ENCODE data around the gene SYT9.
A peak's percentile ranks its signal among the peaks of the same experiment; 100 is the strongest.

Gene SYT9

DNA sequence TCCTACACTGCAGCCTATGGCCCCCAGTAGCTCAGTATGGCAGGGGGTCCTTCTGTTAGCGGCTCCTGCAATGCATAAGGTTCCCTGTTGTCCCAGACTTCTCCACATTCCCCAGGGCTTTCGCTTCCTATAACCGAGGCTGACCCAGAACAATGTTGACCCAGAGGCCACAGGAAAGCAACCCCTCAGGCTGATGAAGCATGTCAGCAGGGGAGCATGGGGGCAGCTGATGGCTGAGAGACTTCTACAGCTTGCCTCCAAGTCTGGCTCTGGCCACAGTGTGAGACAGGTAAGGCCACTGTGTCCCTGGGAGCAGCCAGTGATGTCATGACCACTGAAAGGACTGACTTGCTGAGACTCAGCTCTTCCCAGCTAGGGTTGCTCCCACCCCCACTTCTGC is 249.5 kb downstream of the SYT9 start:
- H3K27ac ChIP-seq (ENCODE audit: low read depth, low read length), result no peak overlapping the region

GRCh38 chr11:7501894-7502293 is 250.2 kb downstream of the SYT9 start:
- Histone ChIP-seq H3K4me1 (ENCODE audit: control insufficient read depth in 5 of 5, insufficient read depth in 5 of 5, low read length in 5 of 5) (peaks cover 0 to 7% (median 0%) of the 10 kb centered on the region in 5 donors), H3K9me3 (ENCODE audit: control insufficient read depth in 5 of 5, low read length in 5 of 5) (no peaks in the 10 kb centered on the region), H3K4me3 (ENCODE audit: low read depth in 1 of 5, low read length in 5 of 5) (no peak overlapping the region), H3K27ac (ENCODE audit: low read depth, low read length) (no peak overlapping the region), H3K27me3 (ENCODE audit: control insufficient read depth in 5 of 5, insufficient read depth in 4 of 5, low read length in 5 of 5) (no peaks in the 10 kb centered on the region), H3K9ac (ENCODE audit: low read length in 5 of 5) (no peak overlapping the region), H3K36me3 (ENCODE audit: control insufficient read depth in 5 of 5, insufficient read depth in 5 of 5, low read length in 5 of 5) (peaks cover 0 to 12% (median 4%) of the 10 kb centered on the region in 5 donors)

More for the DNA sequence above, 249.5 kb downstream of the SYT9 start:
- H3K27me3 ChIP-seq (ENCODE audit: control insufficient read depth in 5 of 5, insufficient read depth in 4 of 5, low read length in 5 of 5), result no peaks in the 10 kb centered on the region
- no peaks in the 10 kb centered on the region for H3K9me3 ChIP-seq (ENCODE audit: control insufficient read depth in 5 of 5, low read length in 5 of 5)
- peaks cover 0 to 12% (median 4%) of the 10 kb centered on the region in 5 donors for H3K36me3 ChIP-seq (ENCODE audit: control insufficient read depth in 5 of 5, insufficient read depth in 5 of 5, low read length in 5 of 5)
- H3K4me3 ChIP-seq (ENCODE audit: low read depth in 1 of 5, low read length in 5 of 5), result no peak overlapping the region
- H3K9ac ChIP-seq (ENCODE audit: low read length in 5 of 5), result no peak overlapping the region
- peaks cover 0 to 12% (median 0%) of the 10 kb centered on the region in 5 donors for H3K4me1 ChIP-seq (ENCODE audit: control insufficient read depth in 5 of 5, insufficient read depth in 5 of 5, low read length in 5 of 5)

- Histone ChIP-seq H3K27ac (ENCODE audit: low read depth, low read length) (no peak overlapping the region), H3K9ac (ENCODE audit: low read length in 5 of 5) (no peak overlapping the region)
Measured at GRCh38 chr11:7506243-7506642, 254.5 kb downstream of the SYT9 start.

GRCh38 chr11:7508087-7508486 is 256.4 kb downstream of the SYT9 start:
- Histone ChIP-seq H3K27me3 (ENCODE audit: control insufficient read depth in 5 of 5, insufficient read depth in 4 of 5, low read length in 5 of 5) (no peaks in the 10 kb centered on the region), H3K36me3 (ENCODE audit: control insufficient read depth in 5 of 5, insufficient read depth in 5 of 5, low read length in 5 of 5) (peaks cover 0 to 12% (median 4%) of the 10 kb centered on the region in 5 donors), H3K4me3 (ENCODE audit: low read depth in 1 of 5, low read length in 5 of 5) (no peak overlapping the region), H3K9me3 (ENCODE audit: control insufficient read depth in 5 of 5, low read length in 5 of 5) (no peaks in the 10 kb centered on the region), H3K4me1 (ENCODE audit: control insufficient read depth in 5 of 5, insufficient read depth in 5 of 5, low read length in 5 of 5) (peaks cover 8 to 22% (median 20%) of the 10 kb centered on the region in 5 donors), H3K27ac (ENCODE audit: low read depth, low read length) (no peak overlapping the region), H3K9ac (ENCODE audit: low read length in 5 of 5) (no peak overlapping the region)

More at GRCh38 chr11:7506243-7506642, 254.5 kb downstream of the SYT9 start:
- H3K4me3 ChIP-seq (ENCODE audit: low read depth in 1 of 5, low read length in 5 of 5), result no peak overlapping the region
- H3K27me3 ChIP-seq (ENCODE audit: control insufficient read depth in 5 of 5, insufficient read depth in 4 of 5, low read length in 5 of 5), result no peaks in the 10 kb centered on the region
- H3K4me1 ChIP-seq (ENCODE audit: control insufficient read depth in 5 of 5, insufficient read depth in 5 of 5, low read length in 5 of 5), result peaks cover 0 to 4% (median 2%) of the 10 kb centered on the region in 5 donors
- peaks cover 0 to 12% (median 4%) of the 10 kb centered on the region in 5 donors for H3K36me3 ChIP-seq (ENCODE audit: control insufficient read depth in 5 of 5, insufficient read depth in 5 of 5, low read length in 5 of 5)
- no peaks in the 10 kb centered on the region for H3K9me3 ChIP-seq (ENCODE audit: control insufficient read depth in 5 of 5, low read length in 5 of 5)

DNA sequence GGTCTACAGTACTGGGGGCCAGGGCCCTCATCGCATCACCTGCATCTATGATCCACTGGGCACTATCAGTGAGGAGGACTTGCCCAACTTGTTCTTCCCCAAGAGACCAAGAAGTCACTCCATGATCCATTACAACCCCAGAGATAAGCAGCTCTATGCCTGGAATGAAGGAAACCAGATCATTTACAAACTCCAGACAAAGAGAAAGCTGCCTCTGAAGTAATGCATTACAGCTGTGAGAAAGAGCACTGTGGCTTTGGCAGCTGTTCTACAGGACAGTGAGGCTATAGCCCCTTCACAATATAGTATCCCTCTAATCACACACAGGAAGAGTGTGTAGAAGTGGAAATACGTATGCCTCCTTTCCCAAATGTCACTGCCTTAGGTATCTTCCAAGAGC is 258.3 kb downstream of the SYT9 start:
- Histone ChIP-seq H3K27me3 (ENCODE audit: control insufficient read depth in 5 of 5, insufficient read depth in 4 of 5, low read length in 5 of 5) (no peaks in the 10 kb centered on the region), H3K9ac (ENCODE audit: low read length in 5 of 5) (no peak overlapping the region), H3K9me3 (ENCODE audit: control insufficient read depth in 5 of 5, low read length in 5 of 5) (no peaks in the 10 kb centered on the region), H3K4me3 (ENCODE audit: low read depth in 1 of 5, low read length in 5 of 5) (no peak overlapping the region), H3K4me1 (ENCODE audit: control insufficient read depth in 5 of 5, insufficient read depth in 5 of 5, low read length in 5 of 5) (peaks cover 8 to 35% (median 35%) of the 10 kb centered on the region in 5 donors), H3K36me3 (ENCODE audit: control insufficient read depth in 5 of 5, insufficient read depth in 5 of 5, low read length in 5 of 5) (peaks cover 0 to 5% (median 0%) of the 10 kb centered on the region in 5 donors), H3K27ac (ENCODE audit: low read depth, low read length) (no peak overlapping the region)

GRCh38 chr11:7511401-7511800 is 259.7 kb downstream of the SYT9 start:
- no peaks in the 10 kb centered on the region for H3K27me3 ChIP-seq (ENCODE audit: control insufficient read depth in 5 of 5, insufficient read depth in 4 of 5, low read length in 5 of 5)
- peak overlapping the region in 1 of 5 donors; percentile 39 for H3K9ac ChIP-seq (ENCODE audit: low read length in 5 of 5)
- peaks cover 0 to 4% (median 0%) of the 10 kb centered on the region in 5 donors for H3K36me3 ChIP-seq (ENCODE audit: control insufficient read depth in 5 of 5, insufficient read depth in 5 of 5, low read length in 5 of 5)
- peak overlapping the region; percentile 95 for H3K27ac ChIP-seq (ENCODE audit: low read depth, low read length)
- no peaks in the 10 kb centered on the region for H3K9me3 ChIP-seq (ENCODE audit: control insufficient read depth in 5 of 5, low read length in 5 of 5)
- H3K4me1 ChIP-seq (ENCODE audit: control insufficient read depth in 5 of 5, insufficient read depth in 5 of 5, low read length in 5 of 5), result peaks cover 11 to 47% (median 36%) of the 10 kb centered on the region in 5 donors
- no peak overlapping the region for H3K4me3 ChIP-seq (ENCODE audit: low read depth in 1 of 5, low read length in 5 of 5)

GRCh38 chr11:7512525-7513233 is 261.0 kb downstream of the SYT9 start:
- Histone ChIP-seq H3K9ac (ENCODE audit: low read length in 5 of 5) (peak overlapping the region; percentile 63 to 91 (median 77)), H3K4me3 (ENCODE audit: low read depth in 1 of 5, low read length in 5 of 5) (peak overlapping the region; percentile 78 to 87 (median 81)), H3K36me3 (ENCODE audit: control insufficient read depth in 5 of 5, insufficient read depth in 5 of 5, low read length in 5 of 5) (peaks cover 0 to 4% (median 0%) of the 10 kb centered on the region in 5 donors), H3K27ac (ENCODE audit: low read depth, low read length) (peak overlapping the region; percentile 95), H3K27me3 (ENCODE audit: control insufficient read depth in 5 of 5, insufficient read depth in 4 of 5, low read length in 5 of 5) (no peaks in the 10 kb centered on the region), H3K9me3 (ENCODE audit: control insufficient read depth in 5 of 5, low read length in 5 of 5) (no peaks in the 10 kb centered on the region), H3K4me1 (ENCODE audit: control insufficient read depth in 5 of 5, insufficient read depth in 5 of 5, low read length in 5 of 5) (peaks cover 11 to 52% (median 36%) of the 10 kb centered on the region in 5 donors)

DNA sequence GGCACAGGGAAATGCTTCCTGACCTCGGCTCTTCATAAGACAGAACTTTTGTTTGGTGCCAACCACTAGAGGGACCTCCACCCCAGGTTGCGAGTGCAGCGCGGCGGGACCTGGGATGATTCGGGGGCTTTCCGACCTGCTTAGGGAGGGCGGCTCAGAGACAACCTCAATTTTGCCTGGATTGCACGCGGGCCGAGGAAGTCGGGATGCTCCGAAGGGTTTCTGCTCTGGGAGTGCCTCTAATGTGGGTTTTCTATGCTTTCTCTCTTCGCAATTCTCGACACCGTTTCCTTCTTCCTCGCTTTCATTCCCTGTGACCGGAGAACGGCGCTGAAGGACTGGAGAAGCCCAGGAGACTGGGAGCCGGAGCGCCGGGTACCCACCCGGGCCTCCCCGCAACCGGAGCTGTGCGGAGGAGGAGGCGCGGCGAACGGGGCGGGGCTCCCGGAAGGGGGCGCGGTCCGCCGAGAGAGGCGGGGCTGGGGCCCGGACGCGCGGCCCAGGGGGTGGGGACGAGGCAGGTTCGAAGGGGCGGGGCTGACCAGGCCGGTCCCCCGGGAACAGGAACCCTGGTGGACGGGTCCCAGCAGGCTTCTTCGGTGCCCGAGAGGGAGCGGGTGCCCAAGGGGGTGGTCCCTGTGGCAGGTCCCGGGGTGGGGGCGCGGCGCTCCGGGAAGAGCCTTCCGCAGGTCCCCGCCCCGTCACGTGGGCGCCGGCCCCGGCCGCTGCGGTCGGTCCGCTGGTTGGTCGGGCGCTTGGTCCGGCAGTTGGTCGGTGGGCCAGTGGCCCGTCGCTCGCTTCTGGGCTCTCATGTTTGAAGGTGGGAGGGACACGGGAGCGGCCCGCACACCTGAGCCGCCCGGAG is 261.8 kb downstream of the SYT9 start, which contains the start of gene PPFIBP2:
PPFIBP2 (plus strand) TSS at position 766 of the 865 bp plus-strand sequence. CDS start 35,477 bp downstream, outside the sequence.
- H3K4me3 ChIP-seq (ENCODE audit: low read depth in 1 of 5, low read length in 5 of 5), result peak within 1 kb of the TSS; percentile 78 to 87 (median 81)
- H3K27ac ChIP-seq (ENCODE audit: low read depth, low read length), result peak within 1 kb of the TSS; percentile 95
- H3K27me3 ChIP-seq (ENCODE audit: control insufficient read depth in 5 of 5, insufficient read depth in 4 of 5, low read length in 5 of 5), result no peaks in the 10 kb centered on the region
- H3K9me3 ChIP-seq (ENCODE audit: control insufficient read depth in 5 of 5, low read length in 5 of 5), result no peaks in the 10 kb centered on the region
- peaks cover 11 to 52% (median 36%) of the 10 kb centered on the region in 5 donors for H3K4me1 ChIP-seq (ENCODE audit: control insufficient read depth in 5 of 5, insufficient read depth in 5 of 5, low read length in 5 of 5)
- peaks cover 0 to 4% (median 0%) of the 10 kb centered on the region in 5 donors for H3K36me3 ChIP-seq (ENCODE audit: control insufficient read depth in 5 of 5, insufficient read depth in 5 of 5, low read length in 5 of 5)
- peak within 1 kb of the TSS; percentile 63 to 91 (median 77) for H3K9ac ChIP-seq (ENCODE audit: low read length in 5 of 5)

DNA sequence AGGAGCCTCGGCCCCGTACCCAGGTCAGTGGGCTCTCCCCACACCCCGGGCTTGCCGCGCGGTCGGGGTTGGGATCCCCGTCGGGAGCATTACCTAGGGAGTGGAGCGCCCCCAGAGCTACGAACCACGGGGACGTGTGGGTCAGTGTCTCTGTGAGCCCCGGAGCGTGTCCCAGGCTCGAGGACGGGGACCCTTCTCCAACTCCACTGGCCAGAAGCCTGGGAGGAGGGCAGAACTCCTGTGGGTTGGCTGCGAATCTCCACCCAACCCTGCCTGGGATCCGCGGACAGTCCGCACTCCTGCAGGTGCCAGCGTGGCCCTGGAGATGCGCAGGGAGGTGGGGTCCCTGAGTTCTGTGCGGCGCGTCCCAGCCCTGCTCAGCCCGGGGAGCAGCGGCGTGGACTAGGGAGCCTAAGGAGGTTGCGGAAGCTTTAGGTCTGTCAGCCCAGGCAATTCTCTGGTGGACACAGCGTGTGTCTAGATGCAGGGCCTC is 262.4 kb downstream of the SYT9 start:
- H3K4me1 ChIP-seq (ENCODE audit: control insufficient read depth in 5 of 5, insufficient read depth in 5 of 5, low read length in 5 of 5), result peaks cover 11 to 52% (median 36%) of the 10 kb centered on the region in 5 donors
- peak overlapping the region; percentile 95 for H3K27ac ChIP-seq (ENCODE audit: low read depth, low read length)
- peaks cover 0 to 4% (median 0%) of the 10 kb centered on the region in 5 donors for H3K36me3 ChIP-seq (ENCODE audit: control insufficient read depth in 5 of 5, insufficient read depth in 5 of 5, low read length in 5 of 5)
- no peaks in the 10 kb centered on the region for H3K27me3 ChIP-seq (ENCODE audit: control insufficient read depth in 5 of 5, insufficient read depth in 4 of 5, low read length in 5 of 5)
- H3K4me3 ChIP-seq (ENCODE audit: low read depth in 1 of 5, low read length in 5 of 5), result peak overlapping the region; percentile 75 to 87 (median 81)
- H3K9ac ChIP-seq (ENCODE audit: low read length in 5 of 5), result peak overlapping the region; percentile 8 to 91 (median 77)
- H3K9me3 ChIP-seq (ENCODE audit: control insufficient read depth in 5 of 5, low read length in 5 of 5), result no peaks in the 10 kb centered on the region
